Fibroblast of lung (primary cell): ENCODE measurements around the gene AMOTL1. TPM values are rescaled to one million over a fixed set of nuclear protein-coding genes. Genes with fewer than 3 reads are reported as not detected.
A peak's percentile ranks its signal among the peaks of the same experiment; 100 is the strongest.
"Not testable (repeated sequence)": the region's sequence is repeated elsewhere in the genome, so short reads cannot be mapped to it uniquely, and the experiment has no call there.

Source experiments
- DNase-seq, 2 donors: peaks; one replicate each; pipeline versions ENCODE4 v3.0.0 to v3.0.0-alpha.2; 2010; ENCODE audit warnings: low read depth in 2 of 2
- H2AFZ ChIP-seq: 2 replicates; pipeline ENCODE4 v1.5.1; 2012; ENCODE audit warnings: low read length, control low read depth, inconsistent platforms
- H3K27ac ChIP-seq: 2 replicates; pipeline ENCODE4 v1.5.1; 2011; ENCODE audit warnings: low read length, control low read depth; ENCODE audit not compliant: insufficient read depth
- H3K27me3 ChIP-seq: 2 replicates; pipeline ENCODE4 v1.5.1; 2011; ENCODE audit warnings: mild to moderate bottlenecking, low read length; ENCODE audit not compliant: control insufficient read depth, insufficient read depth
- H3K36me3 ChIP-seq: 2 replicates; pipeline ENCODE4 v1.5.1; 2011; ENCODE audit warnings: low read length; ENCODE audit not compliant: control insufficient read depth, insufficient read depth
- H3K4me1 ChIP-seq: 2 replicates; pipeline ENCODE4 v1.5.1; 2011; ENCODE audit warnings: low read length; ENCODE audit not compliant: control insufficient read depth, insufficient read depth; ENCODE audit errors: extremely low read depth
- H3K4me2 ChIP-seq: 2 replicates; pipeline ENCODE4 v1.5.1; 2011; ENCODE audit warnings: low read length, control low read depth; ENCODE audit not compliant: insufficient read depth; ENCODE audit errors: extremely low read depth
- H3K4me3 ChIP-seq, 4 experiments: fragments of 200-600 bp in 1 of 4; sonication (generic) in 1 of 4; replicated peaks in 1 of 4; 2 replicates each; pipeline ENCODE4 v1.5.1; 2011 to 2016; ENCODE audit warnings: low read length in 4 of 4, low read depth in 3 of 4, mild to moderate bottlenecking in 3 of 4, control low read depth in 2 of 4, inconsistent platforms in 1 of 4, mixed read lengths in 1 of 4; ENCODE audit not compliant: insufficient read depth in 1 of 4; ENCODE audit errors: control extremely low read depth in 1 of 4
- H3K79me2 ChIP-seq: 2 replicates; pipeline ENCODE4 v1.5.1; 2012; ENCODE audit warnings: mild to moderate bottlenecking, low read length, inconsistent platforms; ENCODE audit not compliant: control insufficient read depth, insufficient read depth
- H3K9ac ChIP-seq: 2 replicates; pipeline ENCODE4 v1.5.1; 2011; ENCODE audit warnings: mild to moderate bottlenecking, low read length, control low read depth; ENCODE audit not compliant: insufficient read depth
- H3K9me3 ChIP-seq: 2 replicates; pipeline ENCODE4 v1.5.1; 2012; ENCODE audit warnings: low read depth, low read length; ENCODE audit not compliant: control insufficient read depth, insufficient read depth
- H4K20me1 ChIP-seq: 2 replicates; pipeline ENCODE4 v1.5.1; 2011; ENCODE audit warnings: low read length; ENCODE audit not compliant: control insufficient read depth, insufficient read depth; ENCODE audit errors: extremely low read depth
- CTCF ChIP-seq, 2 donors: IDR thresholded peaks in 1 of 2; conservative IDR thresholded peaks in 1 of 2; 1 replicate in 1 of 2; 2 replicates in 1 of 2; pipeline ENCODE4 v1.5.1; 2011 to 2012; ENCODE audit warnings: low read length in 2 of 2, control low read depth in 1 of 2, inconsistent platforms in 1 of 2, low read depth in 1 of 2, mild to moderate bottlenecking in 1 of 2
- EZH2 ChIP-seq: IDR thresholded peaks from 2 replicates; pipeline ENCODE4 v1.5.1; 2012; ENCODE audit warnings: low read length, control low read depth, mild to moderate bottlenecking; ENCODE audit errors: missing control alignments
- polyA plus RNA-seq, 2 donors: library from polyadenylated mRNA; depleted of rRNA in 1 of 2; stranded (reverse) in 1 of 2; unstranded in 1 of 2; fragments of >200 nt; gene quantifications; 2 replicates each; pipeline ENCODE4 v1.2.1, GENCODE V29; 2011 to 2012; ENCODE audit warnings: missing spikeins in 1 of 2
- total RNA-seq: library from RNA; depleted of rRNA; stranded (reverse); fragments of >200 nt; gene quantifications from 2 replicates; pipeline ENCODE4 v1.2.1, GENCODE V29; 2014

Gene AMOTL1
- total and polyA plus RNA-seq, 2 donors (not counting 1 experiment from before 2014, with no cell fraction given), result 38.0 to 63.7 TPM

GRCh38 chr11:94791216-94791889 is 23.2 kb downstream of the AMOTL1 start:
- Histone ChIP-seq H3K27ac (no peak overlapping the region), H3K9ac (no peak overlapping the region), H3K36me3 (no peaks in the 10 kb centered on the region), H3K27me3 (no peaks in the 10 kb centered on the region), H4K20me1 (no peaks in the 10 kb centered on the region), H3K4me3 (no peak overlapping the region), H3K9me3 (no peaks in the 10 kb centered on the region), H3K4me2 (no peak overlapping the region), H3K79me2 (peaks cover 55% of the 10 kb centered on the region), H3K4me1 (peaks cover 43% of the 10 kb centered on the region), H2AFZ (no peak overlapping the region)
- DNase-seq, result peak in 1 of 2 donors; percentile 66
- no peak for TF ChIP-seq EZH2
- TF ChIP-seq CTCF (conservative IDR thresholded peaks at IDR 0.05 in 1 of 2, IDR thresholded peaks at IDR 0.05 in 1 of 2; ENCODE audit: low read depth in 1 of 2, low read length in 2 of 2), result no peak

- not testable (repeated sequence) for H3K9ac ChIP-seq, H3K36me3 ChIP-seq, H3K27ac ChIP-seq, H3K4me3 ChIP-seq, H4K20me1 ChIP-seq, H3K4me2 ChIP-seq, H3K9me3 ChIP-seq, DNase-seq, H3K27me3 ChIP-seq, H2AFZ ChIP-seq
- Histone ChIP-seq H3K79me2 (peaks cover 55% of the 10 kb centered on the region), H3K4me1 (peaks cover 43% of the 10 kb centered on the region)
Measured at GRCh38 chr11:94791942-94792341, 23.8 kb downstream of the AMOTL1 start.

- Histone ChIP-seq H3K27ac (peak overlapping the region; percentile 17), H3K9me3 (no peaks in the 10 kb centered on the region), H3K36me3 (no peaks in the 10 kb centered on the region), H3K9ac (no peak overlapping the region), H3K4me1 (peaks cover 43% of the 10 kb centered on the region), H2AFZ (no peak overlapping the region), H3K79me2 (peaks cover 57% of the 10 kb centered on the region), H4K20me1 (no peaks in the 10 kb centered on the region), H3K4me2 (no peak overlapping the region), H3K27me3 (no peaks in the 10 kb centered on the region), H3K4me3 (no peak overlapping the region)
- TF ChIP-seq EZH2, result no peak
- TF ChIP-seq CTCF (conservative IDR thresholded peaks at IDR 0.05 in 1 of 2, IDR thresholded peaks at IDR 0.05 in 1 of 2; ENCODE audit: low read depth in 1 of 2, low read length in 2 of 2), result no peak
- DNase-seq, result no peak
Measured at GRCh38 chr11:94792451-94792850, 24.3 kb downstream of the AMOTL1 start.
